Measurements from ENCODE around the gene BAZ2B. TPM values are rescaled to one million over a fixed set of nuclear protein-coding genes. Genes with fewer than 3 reads are reported as not detected.

The BAZ2B gene
- total RNA-seq, 1 donor from 2014 or later: 69.8 TPM

DNA sequence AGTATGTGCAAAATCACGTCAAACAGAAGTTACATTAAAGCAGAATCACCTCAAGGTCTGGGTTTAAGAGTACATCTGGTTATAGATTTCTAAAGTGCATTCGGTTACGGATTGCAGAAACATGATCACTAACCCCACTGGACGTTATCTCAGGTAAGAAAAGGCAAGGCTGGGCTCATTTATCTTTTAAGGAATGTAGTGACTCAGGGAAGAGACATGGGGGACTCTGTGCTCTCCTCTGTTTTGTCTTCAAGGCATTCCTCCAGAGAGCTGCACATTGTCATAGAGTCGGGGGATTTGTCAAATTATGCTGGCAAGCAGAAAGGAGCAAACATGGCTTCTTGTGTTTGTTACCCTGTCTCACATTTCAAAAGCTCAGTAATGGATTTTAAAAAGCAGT is 344.2 kb downstream of the BAZ2B start:
- H3K9me3 ChIP-seq (ENCODE audit: insufficient read depth, low read depth, low read length): no peaks in the 10 kb centered on the region
- H3K9ac ChIP-seq (ENCODE audit: low read length): no peak overlapping the region
- no peaks in the 10 kb centered on the region for H3K27me3 Mint-ChIP-seq (ENCODE audit: low read depth, unreplicated experiment)
- no peaks in the 10 kb centered on the region for H3K9me3 Mint-ChIP-seq (ENCODE audit: unreplicated experiment)
- no peak overlapping the region for H3K4me2 ChIP-seq (ENCODE audit: low read length)
- no peaks in the 10 kb centered on the region for H3K4me1 ChIP-seq (ENCODE audit: insufficient read depth, low read length)
- no peak overlapping the region for H2AFZ ChIP-seq (ENCODE audit: low read depth, low read length)
- no peak for FAIRE-seq
- peaks cover 2% of the 10 kb centered on the region for H3K36me3 Mint-ChIP-seq (ENCODE audit: low read depth, unreplicated experiment)
- no peak overlapping the region for H3K4me3 Mint-ChIP-seq (ENCODE audit: unreplicated experiment)
- H4K20me1 ChIP-seq (ENCODE audit: insufficient read depth, low read length): no peaks in the 10 kb centered on the region
- H3K36me3 ChIP-seq (ENCODE audit: insufficient read depth, low read length): no peaks in the 10 kb centered on the region
- no peak for DNase-seq (ENCODE audit: low read depth)
- H3K27ac Mint-ChIP-seq (ENCODE audit: unreplicated experiment): peak overlapping the region; percentile 34
- no peak overlapping the region for H3K27ac ChIP-seq (ENCODE audit: low read depth, low read length)
- H3K4me1 Mint-ChIP-seq (ENCODE audit: low read depth, unreplicated experiment): peaks cover 6% of the 10 kb centered on the region
- no peak for TF ChIP-seq EZH2 (IDR thresholded peaks at IDR 0.05; ENCODE audit: insufficient read depth, low read length)
- TF ChIP-seq, protein P1, sequence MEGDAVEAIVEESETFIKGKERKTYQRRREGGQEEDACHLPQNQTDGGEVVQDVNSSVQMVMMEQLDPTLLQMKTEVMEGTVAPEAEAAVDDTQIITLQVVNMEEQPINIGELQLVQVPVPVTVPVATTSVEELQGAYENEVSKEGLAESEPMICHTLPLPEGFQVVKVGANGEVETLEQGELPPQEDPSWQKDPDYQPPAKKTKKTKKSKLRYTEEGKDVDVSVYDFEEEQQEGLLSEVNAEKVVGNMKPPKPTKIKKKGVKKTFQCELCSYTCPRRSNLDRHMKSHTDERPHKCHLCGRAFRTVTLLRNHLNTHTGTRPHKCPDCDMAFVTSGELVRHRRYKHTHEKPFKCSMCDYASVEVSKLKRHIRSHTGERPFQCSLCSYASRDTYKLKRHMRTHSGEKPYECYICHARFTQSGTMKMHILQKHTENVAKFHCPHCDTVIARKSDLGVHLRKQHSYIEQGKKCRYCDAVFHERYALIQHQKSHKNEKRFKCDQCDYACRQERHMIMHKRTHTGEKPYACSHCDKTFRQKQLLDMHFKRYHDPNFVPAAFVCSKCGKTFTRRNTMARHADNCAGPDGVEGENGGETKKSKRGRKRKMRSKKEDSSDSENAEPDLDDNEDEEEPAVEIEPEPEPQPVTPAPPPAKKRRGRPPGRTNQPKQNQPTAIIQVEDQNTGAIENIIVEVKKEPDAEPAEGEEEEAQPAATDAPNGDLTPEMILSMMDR (IDR thresholded peaks at IDR 0.05; ENCODE audit: insufficient read depth, low read depth, low read length): no peak
- H3K4me3 ChIP-seq (ENCODE audit: insufficient read depth, low read depth, low read length): no peak overlapping the region
- no peaks in the 10 kb centered on the region for H3K79me2 ChIP-seq (ENCODE audit: insufficient read depth, low read length)
- no peaks in the 10 kb centered on the region for H3K27me3 ChIP-seq (ENCODE audit: insufficient read depth, low read length)

DNA sequence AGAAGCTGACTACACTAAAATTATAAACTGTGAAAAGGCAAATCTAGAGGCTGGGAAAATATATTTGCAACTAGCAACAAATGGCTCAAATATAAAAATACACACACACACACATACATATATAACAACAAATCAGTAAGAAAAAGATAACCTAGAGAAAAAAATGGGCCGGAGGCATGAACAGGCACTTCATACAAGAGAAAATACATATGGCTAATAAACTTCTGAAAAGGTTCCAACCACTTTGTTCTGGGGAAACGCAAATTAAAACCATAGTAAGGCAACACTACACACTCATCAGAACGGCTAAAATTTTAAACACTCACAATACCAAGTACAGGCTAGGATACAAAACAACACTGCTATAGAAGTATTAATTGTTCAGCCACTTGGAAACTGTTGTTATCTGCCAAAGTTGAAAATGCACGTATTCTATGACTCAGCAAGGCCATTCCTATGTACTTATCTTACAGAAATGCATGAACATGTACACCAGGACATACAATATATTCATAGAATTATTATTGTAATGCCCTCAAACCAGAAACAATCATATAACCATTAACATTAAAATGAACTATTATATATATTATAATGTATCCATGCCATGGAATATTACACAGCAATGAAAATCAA is 345.5 kb downstream of the BAZ2B start:
- no peak overlapping the region for H3K27ac ChIP-seq (ENCODE audit: low read depth, low read length)
- no peak overlapping the region for H3K27ac Mint-ChIP-seq (ENCODE audit: unreplicated experiment)

More for the DNA sequence above, 345.5 kb downstream of the BAZ2B start:
- no peaks in the 10 kb centered on the region for H3K9me3 ChIP-seq (ENCODE audit: insufficient read depth, low read depth, low read length)
- Mint-ChIP-seq H3K4me3 (ENCODE audit: unreplicated experiment) (no peak overlapping the region), H3K36me3 (ENCODE audit: low read depth, unreplicated experiment) (peaks cover 2% of the 10 kb centered on the region), H3K27me3 (ENCODE audit: low read depth, unreplicated experiment) (no peaks in the 10 kb centered on the region), H3K9me3 (ENCODE audit: unreplicated experiment) (no peaks in the 10 kb centered on the region), H3K4me1 (ENCODE audit: low read depth, unreplicated experiment) (peaks cover 6% of the 10 kb centered on the region)
- H3K36me3 ChIP-seq (ENCODE audit: insufficient read depth, low read length): no peaks in the 10 kb centered on the region
- no peaks in the 10 kb centered on the region for H3K79me2 ChIP-seq (ENCODE audit: insufficient read depth, low read length)
- no peaks in the 10 kb centered on the region for H3K27me3 ChIP-seq (ENCODE audit: insufficient read depth, low read length)
- no peaks in the 10 kb centered on the region for H4K20me1 ChIP-seq (ENCODE audit: insufficient read depth, low read length)
- H3K9ac ChIP-seq (ENCODE audit: low read length): no peak overlapping the region
- no peaks in the 10 kb centered on the region for H3K4me1 ChIP-seq (ENCODE audit: insufficient read depth, low read length)
- DNase-seq (ENCODE audit: low read depth): no peak
- H3K4me3 ChIP-seq (ENCODE audit: insufficient read depth, low read depth, low read length): no peak overlapping the region
- H3K4me2 ChIP-seq (ENCODE audit: low read length): no peak overlapping the region
- no peak for FAIRE-seq
- H2AFZ ChIP-seq (ENCODE audit: low read depth, low read length): no peak overlapping the region
- TF ChIP-seq, protein P1 (IDR thresholded peaks at IDR 0.05; ENCODE audit: insufficient read depth, low read depth, low read length): no peak
- no peak for TF ChIP-seq EZH2 (IDR thresholded peaks at IDR 0.05; ENCODE audit: insufficient read depth, low read length)

Other genes with a start within 250 kb of the BAZ2B start
- gene MARCHF7, start 96.0 kb upstream of the BAZ2B start, total RNA-seq: 104 and 105 TPM in 2 replicates
- gene CD302, start 181.7 kb upstream of the BAZ2B start, total RNA-seq: 0.34 and 0.41 TPM in 2 replicates

Data from astrocyte (in vitro differentiated cells and primary cell).